GM23338 (cell line): ENCODE measurements around the gene KRTAP10-5.

ENCODE experiments used
- EZH2 ChIP-seq: fragments of 200-600 bp; sonication (generic); IDR thresholded peaks from one replicate; pipeline ENCODE4 v1.8.0; 2017; ENCODE audit warnings: antibody characterized with exemption, mild to moderate bottlenecking, low read depth; ENCODE audit not compliant: unreplicated experiment
- JUNB ChIP-seq: IDR thresholded peaks from one replicate; pipeline ENCODE4 v1.6.1; 2016; ENCODE audit warnings: antibody characterized with exemption; ENCODE audit not compliant: unreplicated experiment
- POLR2AphosphoS5 ChIP-seq: IDR thresholded peaks from 2 replicates; pipeline ENCODE4 v1.6.1; 2016; ENCODE audit warnings: antibody characterized with exemption, low read depth
- STAT1 ChIP-seq: IDR thresholded peaks from one replicate; pipeline ENCODE4 v1.6.1; 2016; ENCODE audit warnings: antibody characterized with exemption; ENCODE audit not compliant: unreplicated experiment
- TF ChIP-seq, protein P1 (sequence below), 2 experiments: fragments of 200-600 bp in 1 of 2; sonication (generic) in 1 of 2; conservative IDR thresholded peaks; 2 replicates each; pipeline versions ENCODE4 v1.5.1 to v1.6.1; 2016 to 2017; ENCODE audit warnings: antibody characterized with exemption in 2 of 2, low read depth in 2 of 2, mild to moderate bottlenecking in 2 of 2, moderate library complexity in 1 of 2

DNA sequence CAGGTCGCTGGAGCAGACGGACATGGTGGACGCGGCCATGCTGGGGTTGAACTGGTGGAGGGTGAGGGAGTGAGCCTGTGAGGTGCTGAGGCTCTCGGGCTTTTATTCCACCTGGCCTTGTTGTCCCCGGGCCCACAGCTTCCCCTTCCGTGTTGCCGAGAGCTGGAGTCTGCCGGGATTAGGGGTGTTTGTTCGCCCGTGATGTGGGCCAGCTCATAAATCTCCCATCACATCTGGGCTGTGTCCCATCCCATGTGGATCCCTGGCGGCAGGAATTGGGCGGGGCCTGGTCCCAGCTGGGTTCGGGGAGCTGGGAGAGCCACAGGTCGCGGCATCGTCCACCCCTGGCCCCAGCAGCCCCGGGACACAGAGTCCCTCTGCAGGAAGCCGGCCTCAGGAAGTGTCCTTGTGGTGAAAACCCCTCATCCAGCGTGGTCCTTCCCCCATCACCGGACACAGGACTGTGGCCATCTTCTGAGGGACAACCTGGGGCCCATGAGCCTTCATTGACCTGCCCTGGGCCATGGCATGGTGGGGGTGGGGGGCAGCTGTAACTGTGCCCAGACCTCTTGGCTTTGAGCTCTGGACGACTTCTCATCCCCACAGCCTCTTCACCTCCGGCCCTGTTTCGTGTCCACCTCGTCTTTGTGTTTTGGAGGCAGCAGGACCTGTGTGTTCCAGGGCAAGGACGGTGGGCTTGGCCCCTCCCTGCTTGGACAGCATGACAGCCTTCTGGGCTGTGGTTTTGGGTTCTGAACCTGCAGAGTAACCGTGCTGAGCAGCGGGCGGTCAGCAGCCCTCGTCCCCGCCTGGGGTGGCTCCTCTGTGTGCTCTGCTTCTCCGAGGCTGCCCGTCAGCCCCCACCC, 12.3 kb upstream of the KRTAP10-5 start, which contains the start of gene KRTAP10-6:
- TF ChIP-seq, protein P1, sequence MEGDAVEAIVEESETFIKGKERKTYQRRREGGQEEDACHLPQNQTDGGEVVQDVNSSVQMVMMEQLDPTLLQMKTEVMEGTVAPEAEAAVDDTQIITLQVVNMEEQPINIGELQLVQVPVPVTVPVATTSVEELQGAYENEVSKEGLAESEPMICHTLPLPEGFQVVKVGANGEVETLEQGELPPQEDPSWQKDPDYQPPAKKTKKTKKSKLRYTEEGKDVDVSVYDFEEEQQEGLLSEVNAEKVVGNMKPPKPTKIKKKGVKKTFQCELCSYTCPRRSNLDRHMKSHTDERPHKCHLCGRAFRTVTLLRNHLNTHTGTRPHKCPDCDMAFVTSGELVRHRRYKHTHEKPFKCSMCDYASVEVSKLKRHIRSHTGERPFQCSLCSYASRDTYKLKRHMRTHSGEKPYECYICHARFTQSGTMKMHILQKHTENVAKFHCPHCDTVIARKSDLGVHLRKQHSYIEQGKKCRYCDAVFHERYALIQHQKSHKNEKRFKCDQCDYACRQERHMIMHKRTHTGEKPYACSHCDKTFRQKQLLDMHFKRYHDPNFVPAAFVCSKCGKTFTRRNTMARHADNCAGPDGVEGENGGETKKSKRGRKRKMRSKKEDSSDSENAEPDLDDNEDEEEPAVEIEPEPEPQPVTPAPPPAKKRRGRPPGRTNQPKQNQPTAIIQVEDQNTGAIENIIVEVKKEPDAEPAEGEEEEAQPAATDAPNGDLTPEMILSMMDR (conservative IDR thresholded peaks at IDR 0.05; ENCODE audit: low read depth in 2 of 2), result no peak
- TF ChIP-seq EZH2, result no peak
- no peak for TF ChIP-seq STAT1
- TF ChIP-seq POLR2AphosphoS5, result no peak
- no peak for TF ChIP-seq JUNB
